Right lobe of liver (tissue), 4 donors: ENCODE results near the gene ARMC9.

Source experiments
- POLR2A ChIP-seq: fragments of 450-650 bp; IDR thresholded peaks from one replicate; pipeline ENCODE4 v1.6.1; 2017; ENCODE audit warnings: antibody characterized with exemption, mild to moderate bottlenecking
- TF ChIP-seq, protein P1 (sequence below), 4 donors: fragments of 200-600 bp in 3 of 4; fragments of 450-650 bp in 1 of 4; IDR thresholded peaks; one replicate each; pipeline versions ENCODE4 v1.5.1 to v1.8.0; 2016 to 2022; ENCODE audit warnings: antibody characterized with exemption in 4 of 4, mild to moderate bottlenecking in 2 of 4
- donor health status: DM: no; HTN: no; CAD: no.
- donor health status: DM: no; HTN: no; CAD: no.
- donor health status: DM: no; HTN: yes; CAD: no.

DNA sequence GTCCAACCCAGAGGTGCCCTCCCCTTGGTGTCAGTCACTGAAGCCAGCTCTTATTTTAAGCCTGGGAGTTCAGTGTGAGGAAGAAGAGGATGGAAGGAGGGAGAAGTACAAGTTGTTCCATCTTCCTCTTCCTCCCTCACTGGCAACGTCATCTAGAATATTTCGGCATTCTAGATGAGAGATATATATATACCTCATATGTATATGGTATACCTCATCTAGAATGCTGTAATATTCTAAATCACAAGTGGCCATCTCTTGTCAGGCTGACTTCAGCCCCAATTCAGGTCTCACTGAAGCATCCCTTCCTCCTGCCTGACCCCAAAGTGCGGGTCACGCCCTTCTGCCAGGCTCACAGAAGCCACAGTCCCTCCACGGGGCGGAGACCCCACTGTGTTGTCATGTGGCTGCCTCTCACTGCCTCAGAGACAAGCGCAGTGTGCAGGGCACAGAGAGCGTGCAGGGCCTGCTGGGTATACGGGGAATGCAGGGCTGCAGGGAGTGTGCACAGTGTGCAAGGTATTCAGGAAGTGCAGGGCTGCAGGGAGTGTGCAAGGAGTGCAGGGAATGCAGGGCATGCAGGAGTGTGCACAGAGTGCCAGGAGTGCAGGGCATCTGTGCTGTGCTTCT is 164.2 kb downstream of the ARMC9 start:
- TF ChIP-seq POLR2A: no peak
- TF ChIP-seq, protein P1, sequence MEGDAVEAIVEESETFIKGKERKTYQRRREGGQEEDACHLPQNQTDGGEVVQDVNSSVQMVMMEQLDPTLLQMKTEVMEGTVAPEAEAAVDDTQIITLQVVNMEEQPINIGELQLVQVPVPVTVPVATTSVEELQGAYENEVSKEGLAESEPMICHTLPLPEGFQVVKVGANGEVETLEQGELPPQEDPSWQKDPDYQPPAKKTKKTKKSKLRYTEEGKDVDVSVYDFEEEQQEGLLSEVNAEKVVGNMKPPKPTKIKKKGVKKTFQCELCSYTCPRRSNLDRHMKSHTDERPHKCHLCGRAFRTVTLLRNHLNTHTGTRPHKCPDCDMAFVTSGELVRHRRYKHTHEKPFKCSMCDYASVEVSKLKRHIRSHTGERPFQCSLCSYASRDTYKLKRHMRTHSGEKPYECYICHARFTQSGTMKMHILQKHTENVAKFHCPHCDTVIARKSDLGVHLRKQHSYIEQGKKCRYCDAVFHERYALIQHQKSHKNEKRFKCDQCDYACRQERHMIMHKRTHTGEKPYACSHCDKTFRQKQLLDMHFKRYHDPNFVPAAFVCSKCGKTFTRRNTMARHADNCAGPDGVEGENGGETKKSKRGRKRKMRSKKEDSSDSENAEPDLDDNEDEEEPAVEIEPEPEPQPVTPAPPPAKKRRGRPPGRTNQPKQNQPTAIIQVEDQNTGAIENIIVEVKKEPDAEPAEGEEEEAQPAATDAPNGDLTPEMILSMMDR (IDR thresholded peaks at IDR 0.05): no peak
